ENCODE results near the gene SLC28A3.

Gene SLC28A3

GRCh38 chr9:84293001-84293798, 47.4 kb downstream of the SLC28A3 start:
- no peak for ATAC-seq
- TF ChIP-seq POU6F1 (CRISPR knock-in tag; IDR thresholded peaks at IDR 0.05; ENCODE audit: borderline replicate concordance, low read depth) (no peak), SNAI2 (CRISPR knock-in tag; IDR thresholded peaks at IDR 0.05) (no peak), ZFP3 (CRISPR knock-in tag; IDR thresholded peaks at IDR 0.05) (no peak), PATZ1 (CRISPR knock-in tag; IDR thresholded peaks at IDR 0.05; ENCODE audit: borderline replicate concordance) (no peak), CSDC2 (CRISPR knock-in tag; IDR thresholded peaks at IDR 0.05) (no peak), TCF4 (CRISPR knock-in tag; IDR thresholded peaks at IDR 0.05; ENCODE audit: borderline replicate concordance) (no peak), ISL1 (CRISPR knock-in tag; IDR thresholded peaks at IDR 0.05) (no peak), ARNTL (CRISPR knock-in tag; IDR thresholded peaks at IDR 0.05; ENCODE audit: borderline replicate concordance, low read depth) (no peak), BACH2 (CRISPR knock-in tag; IDR thresholded peaks at IDR 0.05; ENCODE audit: borderline replicate concordance) (no peak), PPARA (CRISPR knock-in tag; IDR thresholded peaks at IDR 0.05; ENCODE audit: borderline replicate concordance) (no peak), ZNF70 (CRISPR knock-in tag; IDR thresholded peaks at IDR 0.05) (no peak), TOX (CRISPR knock-in tag; IDR thresholded peaks at IDR 0.05; ENCODE audit: borderline replicate concordance) (no peak), RARB (CRISPR knock-in tag; IDR thresholded peaks at IDR 0.05) (no peak), CREB5 (CRISPR knock-in tag; IDR thresholded peaks at IDR 0.05; ENCODE audit: low read depth) (no peak), GLIS3 (CRISPR knock-in tag; IDR thresholded peaks at IDR 0.05) (no peak), ESRRG (CRISPR knock-in tag; IDR thresholded peaks at IDR 0.05) (no peak), ZNF8 (CRISPR knock-in tag; IDR thresholded peaks at IDR 0.05) (no peak), OSR1 (CRISPR knock-in tag; IDR thresholded peaks at IDR 0.05) (no peak), ZFP30 (CRISPR knock-in tag; IDR thresholded peaks at IDR 0.05) (no peak), TSHZ2 (CRISPR knock-in tag; IDR thresholded peaks at IDR 0.05) (no peak)

GRCh38 chr9:84285381-84285780, 55.2 kb downstream of the SLC28A3 start:
- no peak for ATAC-seq
- TF ChIP-seq OSR1 (CRISPR knock-in tag; IDR thresholded peaks at IDR 0.05) (no peak), TOX (CRISPR knock-in tag; IDR thresholded peaks at IDR 0.05; ENCODE audit: borderline replicate concordance) (no peak), ISL1 (CRISPR knock-in tag; IDR thresholded peaks at IDR 0.05) (no peak), GLIS3 (CRISPR knock-in tag; IDR thresholded peaks at IDR 0.05) (no peak), BACH2 (CRISPR knock-in tag; IDR thresholded peaks at IDR 0.05; ENCODE audit: borderline replicate concordance) (no peak), SNAI2 (CRISPR knock-in tag; IDR thresholded peaks at IDR 0.05) (no peak), ZC3H10 (CRISPR knock-in tag; IDR thresholded peaks at IDR 0.05) (no peak), RARB (CRISPR knock-in tag; IDR thresholded peaks at IDR 0.05) (no peak), ARNTL (CRISPR knock-in tag; IDR thresholded peaks at IDR 0.05; ENCODE audit: borderline replicate concordance, low read depth) (no peak), ZFP3 (CRISPR knock-in tag; IDR thresholded peaks at IDR 0.05) (no peak), ZNF565 (CRISPR knock-in tag; conservative IDR thresholded peaks at IDR 0.05; ENCODE audit: low read depth) (no peak), PATZ1 (CRISPR knock-in tag; IDR thresholded peaks at IDR 0.05; ENCODE audit: borderline replicate concordance) (no peak)
